ENCODE data around the gene USP12. TPM values are rescaled to one million over a fixed set of nuclear protein-coding genes. Genes with fewer than 3 reads are reported as not detected.
A peak's percentile ranks its signal among the peaks of the same experiment; 100 is the strongest.

USP12 gene
- total RNA-seq, 1 experiment from 2014 or later = 26.1 TPM

- ChIA-PET CTCF (no interaction called here), POLR2A (interaction anchor here (0.6 kb wide), 1 partner anchor 135 kb away, joined by 3 read pairs; no protein-coding TSS in a partner anchor)
- Mint-ChIP-seq H3K4me1 (peaks cover 12% of the 10 kb centered on the region), H3K4me3 (no peak overlapping the region), H3K27me3 (ENCODE audit: low read depth) (no peaks in the 10 kb centered on the region), H3K9me3 (no peaks in the 10 kb centered on the region), H3K27ac (0 out of 2 replicates have a peak overlapping the region, but pooled peaks have one; percentile 27), H3K36me3 (peaks cover 26% of the 10 kb centered on the region)
- DNase-seq (ENCODE audit: low spot score) (no peak), ATAC-seq (no peak)
- TF ChIP-seq GRHL2 (CRISPR knock-in tag; IDR thresholded peaks at IDR 0.05; ENCODE audit: insufficient replicate concordance, severe bottlenecking) = no peak
- TF ChIP-seq ZNF317 (CRISPR knock-in tag; IDR thresholded peaks at IDR 0.05; ENCODE audit: borderline replicate concordance, low read depth) = no peak
- TF ChIP-seq RORB (CRISPR knock-in tag; IDR thresholded peaks at IDR 0.05) = no peak
- TF ChIP-seq ZNF138 (CRISPR knock-in tag; conservative IDR thresholded peaks at IDR 0.05) = no peak
- no peak for TF ChIP-seq ATF6 (CRISPR knock-in tag; IDR thresholded peaks at IDR 0.05)
- no peak for TF ChIP-seq ETV6 (CRISPR knock-in tag; IDR thresholded peaks at IDR 0.05)
- TF ChIP-seq MYBL2 (CRISPR knock-in tag; IDR thresholded peaks at IDR 0.05) = no peak
- TF ChIP-seq E2F4 (CRISPR knock-in tag; IDR thresholded peaks at IDR 0.05; ENCODE audit: borderline replicate concordance, low read depth) = no peak
- TF ChIP-seq ATF1 (CRISPR knock-in tag; IDR thresholded peaks at IDR 0.05) = no peak
- no peak for TF ChIP-seq ARID4B (CRISPR knock-in tag; IDR thresholded peaks at IDR 0.05; ENCODE audit: borderline replicate concordance)
- no peak for TF ChIP-seq OVOL2 (CRISPR knock-in tag; IDR thresholded peaks at IDR 0.05; ENCODE audit: borderline replicate concordance)
- TF ChIP-seq SP1 (CRISPR knock-in tag; conservative IDR thresholded peaks at IDR 0.05) = no peak
- no peak for TF ChIP-seq AFF4 (CRISPR knock-in tag; IDR thresholded peaks at IDR 0.05; ENCODE audit: borderline replicate concordance)
- TF ChIP-seq ZMAT4 (CRISPR knock-in tag; IDR thresholded peaks at IDR 0.05) = no peak
- TF ChIP-seq ZNF219 (CRISPR knock-in tag; IDR thresholded peaks at IDR 0.05; ENCODE audit: borderline replicate concordance) = no peak
- TF ChIP-seq ZNF532 (CRISPR knock-in tag; IDR thresholded peaks at IDR 0.05; ENCODE audit: borderline replicate concordance) = no peak
- no peak for TF ChIP-seq PREB (CRISPR knock-in tag; IDR thresholded peaks at IDR 0.05; ENCODE audit: borderline replicate concordance)
Observed at GRCh38 chr13:27081893-27082679, 89.5 kb downstream of the USP12 start.
